B cell (primary cell): ENCODE data around the gene GTPBP4. TPM values are rescaled to one million over a fixed set of nuclear protein-coding genes. Genes with fewer than 3 reads are reported as not detected.

Source experiments
- ATAC-seq: fragments of 200-7000 bp; cut with Tn5 transposase; one replicate; pipeline ENCODE4 v1.10.0; 2021; ENCODE audit warnings: low read depth, mild to moderate bottlenecking, moderate number of reproducible peaks, moderate library complexity
- CTCF ChIA-PET: fragments of 350-600 bp; sonication (Branson Sonifier 250); formaldehyde crosslinking; loops from one replicate; lab custom pipeline; 2021; ENCODE audit warnings: antibody characterized with exemption, inconsistent platforms; lab: Charles Lee
- POLR2A ChIA-PET: fragments of 350-600 bp; sonication (Branson Sonifier 250); formaldehyde crosslinking; loops from one replicate; lab custom pipeline; 2021; ENCODE audit warnings: antibody characterized with exemption; lab: Charles Lee
- DNase-seq: peaks from one replicate; pipeline ENCODE4 v3.0.0; 2013
- H2AFZ ChIP-seq: 2 replicates; pipeline ENCODE4 v1.6.1; 2012; ENCODE audit warnings: mild to moderate bottlenecking, low read depth, low read length; ENCODE audit not compliant: insufficient read depth, poor library complexity, severe bottlenecking
- H3K27ac ChIP-seq, 2 donors: 1 replicate in 1 of 2; 2 replicates in 1 of 2; pipeline ENCODE4 v1.5.1; 2012 to 2013; ENCODE audit warnings: low read length in 2 of 2, mild to moderate bottlenecking in 2 of 2, moderate library complexity in 1 of 2
- H3K27me3 ChIP-seq, 4 experiments: fragments of 200-600 bp in 1 of 4; sonication (generic) in 1 of 4; replicated peaks in 1 of 4; 1 replicate in 2 of 4; 2 replicates in 2 of 4; pipeline versions ENCODE4 v1.6.1 to v1.7.0; 2013 to 2016; ENCODE audit warnings: low read length in 3 of 4, mild to moderate bottlenecking in 2 of 4, mixed read lengths in 1 of 4, moderate library complexity in 1 of 4; ENCODE audit not compliant: insufficient read depth in 4 of 4, control insufficient read depth in 3 of 4; ENCODE audit errors: control extremely low read depth in 1 of 4
- H3K36me3 ChIP-seq, 2 experiments: replicated peaks in 1 of 2; 1 replicate in 1 of 2; 2 replicates in 1 of 2; pipeline versions ENCODE4 v1.6.1 to v1.7.1; 2013; ENCODE audit warnings: low read length in 1 of 2; ENCODE audit not compliant: insufficient read depth in 2 of 2, control insufficient read depth in 1 of 2; ENCODE audit errors: control extremely low read depth in 1 of 2, extremely low read depth in 1 of 2
- H3K4me1 ChIP-seq, 2 donors: fragments of 200-600 bp in 1 of 2; sonication (generic) in 1 of 2; 1 replicate in 1 of 2; 2 replicates in 1 of 2; pipeline versions ENCODE4 v1.5.1 to v1.6.1; 2013 to 2017; ENCODE audit warnings: low read length in 2 of 2; ENCODE audit not compliant: control insufficient read depth in 2 of 2, insufficient read depth in 2 of 2
- H3K4me2 ChIP-seq: replicated peaks from 2 replicates; pipeline ENCODE3; 2012; ENCODE audit warnings: mild to moderate bottlenecking, low read depth, low read length; ENCODE audit not compliant: poor library complexity, severe bottlenecking
- H3K4me3 ChIP-seq, 5 experiments: fragments of 200-600 bp in 1 of 5; sonication (generic) in 1 of 5; 1 replicate in 3 of 5; 2 replicates in 2 of 5; pipeline versions ENCODE4 v1.5.1 to v1.7.0; 2011 to 2016; ENCODE audit warnings: low read length in 4 of 5, mild to moderate bottlenecking in 4 of 5, low read depth in 2 of 5, control low read depth in 1 of 5, moderate library complexity in 1 of 5; ENCODE audit not compliant: insufficient read depth in 1 of 5; ENCODE audit errors: control extremely low read depth in 1 of 5, extremely low read depth in 1 of 5
- H3K79me2 ChIP-seq: fragments of 200-600 bp; sonication (generic); one replicate; pipeline ENCODE4 v1.6.0; 2016; ENCODE audit warnings: low read length; ENCODE audit not compliant: control insufficient read depth, insufficient read depth
- H3K9ac ChIP-seq: fragments of 200-600 bp; sonication (generic); 2 replicates; pipeline ENCODE4 v1.6.1; 2017; ENCODE audit warnings: mild to moderate bottlenecking, low read length, moderate library complexity
- H3K9me3 ChIP-seq, 3 donors: one replicate each; pipeline versions ENCODE4 v1.6.1 to v1.7.1; 2013; ENCODE audit warnings: low read length in 2 of 3; ENCODE audit not compliant: control insufficient read depth in 2 of 3, insufficient read depth in 1 of 3; ENCODE audit errors: control extremely low read depth in 1 of 3
- H4K20me1 ChIP-seq: 2 replicates; pipeline ENCODE4 v1.6.0; 2012; ENCODE audit warnings: mild to moderate bottlenecking, low read length; ENCODE audit not compliant: insufficient read depth, control insufficient read depth, poor library complexity, severe bottlenecking
- H3K27ac Mint-ChIP-seq: one replicate; pipeline ENCODE4 v1.8.0; 2021; ENCODE audit warnings: mixed read lengths
- H3K27me3 Mint-ChIP-seq: one replicate; pipeline ENCODE4 v1.8.0; 2021; ENCODE audit warnings: mixed read lengths
- H3K4me1 Mint-ChIP-seq: one replicate; pipeline ENCODE4 v1.8.0; 2021; ENCODE audit warnings: mixed read lengths
- H3K4me3 Mint-ChIP-seq: one replicate; pipeline ENCODE4 v1.8.0; 2021; ENCODE audit warnings: mixed read lengths
- H3K9me3 Mint-ChIP-seq: one replicate; pipeline ENCODE4 v1.8.0; 2022; ENCODE audit warnings: mixed read lengths; ENCODE audit not compliant: insufficient read depth
- EZH2 ChIP-seq: IDR thresholded peaks from 2 replicates; pipeline ENCODE4 v1.6.1; 2012; ENCODE audit warnings: borderline replicate concordance, low read depth, mild to moderate bottlenecking, moderate library complexity, low read length; ENCODE audit not compliant: insufficient read depth, poor library complexity, severe bottlenecking
- WGBS: methylation state at CpG from one replicate; pipeline ENCODE4 v1.1.5; 2013; ENCODE audit warnings: missing lambda C conversion rate; ENCODE audit not compliant: insufficient coverage; 5-methylcytosine and 5-hydroxymethylcytosine counted together
- intact Hi-C: fragments of 100-400 bp; cut with micrococcal nuclease; formaldehyde crosslinking; loops from one replicate; pipeline ENCODE4 v1.10.0; 2022
- polyA plus RNA-seq: library from polyadenylated mRNA; depleted of rRNA; stranded (reverse); fragments of >200 nt; gene quantifications from 2 replicates; pipeline ENCODE4 v1.2.3, GENCODE V29; 2012
- total RNA-seq, 2 donors: library from RNA; stranded (reverse); fragments of 120-200 nt in 1 of 2; gene quantifications; 1 replicate in 1 of 2; 2 replicates in 1 of 2; pipeline versions ENCODE4 v1.2.3 to v1.2.4, GENCODE V29; 2013 to 2022
- TF ChIP-seq, protein P1 (sequence below): fragments of 200-600 bp; IDR thresholded peaks from one replicate; pipeline ENCODE4 v1.8.0; 2022; ENCODE audit warnings: antibody characterized with exemption, mild to moderate bottlenecking

The GTPBP4 gene
- total and polyA plus RNA-seq, 2 donors (not counting 1 experiment from before 2014, with no cell fraction given) = 11.8 to 45.4 TPM

DNA sequence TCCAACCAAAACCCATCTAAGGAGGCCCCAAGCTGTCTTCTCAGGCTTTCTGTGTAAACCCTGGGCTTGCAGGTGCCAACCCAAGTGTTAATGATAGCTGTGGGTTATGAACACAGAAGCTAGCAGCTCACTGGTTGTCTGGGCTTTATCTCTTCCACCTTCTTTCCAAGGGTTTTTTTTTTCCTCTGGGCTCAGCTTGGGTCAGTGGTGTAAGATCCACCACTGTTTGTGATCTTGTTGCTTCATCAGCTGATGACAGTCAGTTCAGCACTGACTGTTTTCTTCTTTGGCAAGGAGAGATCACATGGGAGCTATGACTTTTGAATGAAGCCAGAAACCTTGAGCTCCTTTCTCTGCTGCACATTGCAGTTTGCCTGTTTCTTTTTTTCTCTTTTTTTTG, 4.6 kb downstream of the GTPBP4 start:
- H3K27ac Mint-ChIP-seq = no peak overlapping the region
- no peaks in the 10 kb centered on the region for H3K9me3 ChIP-seq
- H3K4me2 ChIP-seq = no peak overlapping the region
- no peak overlapping the region for H2AFZ ChIP-seq
- peaks cover 33% of the 10 kb centered on the region for H3K4me1 Mint-ChIP-seq
- H3K27me3 ChIP-seq = no peaks in the 10 kb centered on the region
- POLR2A ChIA-PET = no interaction called here
- CTCF ChIA-PET = interaction anchor here (1.0 kb wide), 1 partner anchor 57 kb away, joined by 3 read pairs; the partner anchor contains the start of gene IDI1
- no peak overlapping the region for H3K4me3 ChIP-seq
- peaks cover 6 to 46% of the 10 kb centered on the region in 2 experiments for H3K36me3 ChIP-seq
- H3K4me3 Mint-ChIP-seq = no peak overlapping the region
- peaks cover 13 to 22% of the 10 kb centered on the region in 2 donors for H3K4me1 ChIP-seq
- DNase-seq = no peak
- no peaks in the 10 kb centered on the region for H3K9me3 Mint-ChIP-seq
- H3K9ac ChIP-seq = no peak overlapping the region
- H3K79me2 ChIP-seq = peaks cover 72% of the 10 kb centered on the region
- H3K27me3 Mint-ChIP-seq = no peaks in the 10 kb centered on the region
- intact Hi-C loops = no loop called here
- no peak for TF ChIP-seq EZH2
- TF ChIP-seq, protein P1, sequence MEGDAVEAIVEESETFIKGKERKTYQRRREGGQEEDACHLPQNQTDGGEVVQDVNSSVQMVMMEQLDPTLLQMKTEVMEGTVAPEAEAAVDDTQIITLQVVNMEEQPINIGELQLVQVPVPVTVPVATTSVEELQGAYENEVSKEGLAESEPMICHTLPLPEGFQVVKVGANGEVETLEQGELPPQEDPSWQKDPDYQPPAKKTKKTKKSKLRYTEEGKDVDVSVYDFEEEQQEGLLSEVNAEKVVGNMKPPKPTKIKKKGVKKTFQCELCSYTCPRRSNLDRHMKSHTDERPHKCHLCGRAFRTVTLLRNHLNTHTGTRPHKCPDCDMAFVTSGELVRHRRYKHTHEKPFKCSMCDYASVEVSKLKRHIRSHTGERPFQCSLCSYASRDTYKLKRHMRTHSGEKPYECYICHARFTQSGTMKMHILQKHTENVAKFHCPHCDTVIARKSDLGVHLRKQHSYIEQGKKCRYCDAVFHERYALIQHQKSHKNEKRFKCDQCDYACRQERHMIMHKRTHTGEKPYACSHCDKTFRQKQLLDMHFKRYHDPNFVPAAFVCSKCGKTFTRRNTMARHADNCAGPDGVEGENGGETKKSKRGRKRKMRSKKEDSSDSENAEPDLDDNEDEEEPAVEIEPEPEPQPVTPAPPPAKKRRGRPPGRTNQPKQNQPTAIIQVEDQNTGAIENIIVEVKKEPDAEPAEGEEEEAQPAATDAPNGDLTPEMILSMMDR = no peak
- ATAC-seq = no peak
- H4K20me1 ChIP-seq = peaks cover 52% of the 10 kb centered on the region
- H3K27ac ChIP-seq = peak overlapping the region in 1 of 2 donors; percentile 43

DNA sequence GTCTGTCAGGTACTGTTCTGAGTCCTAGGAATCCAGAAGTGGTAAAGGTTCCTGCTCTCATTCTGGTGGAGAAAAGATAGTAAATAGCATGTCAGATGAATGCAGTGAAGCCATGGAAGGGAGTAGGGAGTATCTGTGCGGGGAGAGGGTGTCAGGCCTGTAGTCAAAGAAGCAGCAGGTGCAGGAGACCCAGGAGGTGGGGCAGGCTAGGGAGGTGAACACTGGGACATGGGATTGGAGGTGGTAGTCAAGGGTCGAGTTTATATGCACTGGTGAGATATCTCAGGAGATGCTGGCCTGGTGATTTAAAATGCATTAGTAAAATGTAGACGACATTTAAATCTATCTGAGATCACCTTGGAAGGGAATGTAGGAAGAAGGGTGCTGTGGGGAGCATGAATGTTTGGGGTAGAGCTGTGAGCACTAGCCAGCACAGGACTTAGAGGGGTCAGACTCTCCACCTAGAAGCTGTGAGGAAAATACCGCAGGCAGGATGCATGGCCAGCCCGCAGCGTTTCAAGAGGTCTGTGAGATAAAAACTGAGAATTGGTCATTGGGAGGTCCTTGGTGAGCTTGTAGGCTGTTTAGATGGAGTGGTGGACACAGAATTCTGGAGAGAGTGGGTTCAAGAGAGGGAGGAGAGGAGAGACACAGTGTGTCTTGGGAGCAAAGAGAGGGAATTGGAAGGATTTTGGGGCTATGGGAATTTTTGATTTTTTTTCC, 6.8 kb downstream of the GTPBP4 start:
- POLR2A ChIA-PET = no interaction called here

More for the DNA sequence above, 6.8 kb downstream of the GTPBP4 start:
- Histone ChIP-seq H3K9ac (no peak overlapping the region), H3K9me3 (no peaks in the 10 kb centered on the region), H3K4me2 (no peak overlapping the region), H2AFZ (no peak overlapping the region), H3K36me3 (peaks cover 6 to 60% of the 10 kb centered on the region in 2 experiments), H3K4me3 (no peak overlapping the region), H3K27me3 (no peaks in the 10 kb centered on the region), H3K4me1 (peaks cover under 1 to 6% of the 10 kb centered on the region in 2 donors), H3K79me2 (peaks cover 56% of the 10 kb centered on the region), H4K20me1 (peaks cover 35% of the 10 kb centered on the region), H3K27ac (no peak overlapping the region)
- Mint-ChIP-seq H3K9me3 (no peaks in the 10 kb centered on the region), H3K27ac (no peak overlapping the region), H3K27me3 (no peaks in the 10 kb centered on the region), H3K4me1 (peaks cover 17% of the 10 kb centered on the region), H3K4me3 (no peak overlapping the region)
- CTCF ChIA-PET = no interaction called here
- TF ChIP-seq EZH2 = no peak
- TF ChIP-seq, protein P1 = no peak
- intact Hi-C loops = no loop called here
- DNase-seq (no peak), ATAC-seq (no peak)
- WGBS = 98% methylated on average over 6 of the region's 6 CpGs
